ENCODE results near the gene CLDN10. TPM values are rescaled to one million over a fixed set of nuclear protein-coding genes. Genes with fewer than 3 reads are reported as not detected.

The CLDN10 gene
- total RNA-seq, 2 experiments from 2014 or later: not detected

- ChIA-PET CTCF (no interaction called here), POLR2A (no interaction called here)
Observed at GRCh38 chr13:95593462-95593861, 40.9 kb downstream of the CLDN10 start.

GRCh38 chr13:95596701-95597100 is 44.2 kb downstream of the CLDN10 start:
- CTCF ChIA-PET: no interaction called here

GRCh38 chr13:95601216-95601615 is 48.7 kb downstream of the CLDN10 start:
- CTCF ChIA-PET: no interaction called here

More at GRCh38 chr13:95596701-95597100, 44.2 kb downstream of the CLDN10 start:
- POLR2A ChIA-PET: no interaction called here

GRCh38 chr13:95601906-95602305 is 49.4 kb downstream of the CLDN10 start:
- ChIA-PET CTCF (no interaction called here), POLR2A (no interaction called here)

More at GRCh38 chr13:95601216-95601615, 48.7 kb downstream of the CLDN10 start:
- POLR2A ChIA-PET: no interaction called here

DNA sequence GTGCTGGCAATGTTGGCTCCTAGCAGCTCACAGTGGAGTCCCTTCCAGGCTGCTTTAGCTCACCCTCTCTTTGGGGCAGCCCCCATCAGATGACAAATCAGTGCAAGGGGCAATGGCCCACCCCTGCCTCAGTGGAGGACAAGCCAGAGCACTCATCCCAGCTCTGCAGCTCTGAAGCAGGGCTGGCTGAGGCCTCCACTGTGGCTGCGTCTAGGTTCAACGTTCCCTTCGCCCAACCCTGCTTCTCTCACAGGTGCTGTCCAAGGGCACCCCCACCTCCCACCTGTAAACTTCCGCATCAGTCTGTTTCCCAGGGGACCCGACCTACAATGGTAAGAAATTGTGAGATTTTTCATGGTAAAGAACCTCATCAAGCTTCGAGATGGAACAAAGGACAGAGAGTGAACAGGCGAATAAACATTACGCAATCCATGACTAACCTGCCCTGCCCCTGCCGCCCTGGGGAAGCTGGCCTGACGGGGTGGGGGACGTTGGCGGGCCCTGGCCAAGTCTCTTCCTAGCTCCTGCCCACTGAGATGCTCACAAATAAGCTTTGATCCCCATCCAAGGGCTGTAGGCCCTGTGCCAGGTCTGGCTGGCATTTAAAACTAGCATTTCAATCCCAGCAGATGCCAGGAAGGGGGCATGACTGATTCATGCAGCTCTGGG is 51.5 kb downstream of the CLDN10 start:
- ChIA-PET CTCF (no interaction called here), POLR2A (no interaction called here)

DNA sequence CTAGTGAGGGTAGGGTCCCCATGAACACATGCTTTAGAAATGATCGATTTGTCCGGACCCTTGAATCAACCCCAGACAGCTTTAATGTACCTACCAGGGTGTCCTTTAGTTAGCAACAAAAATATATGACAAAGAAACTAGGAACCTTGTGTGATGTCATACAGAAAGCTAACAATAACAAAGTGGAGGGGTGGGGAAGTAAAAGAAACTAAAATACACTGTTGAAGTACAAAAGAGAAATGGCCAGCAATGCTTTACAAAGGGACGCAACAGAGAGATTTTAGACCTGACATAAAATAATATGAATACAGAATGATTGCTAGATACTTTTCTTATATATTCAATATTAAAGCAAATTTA is 52.0 kb downstream of the CLDN10 start:
- CTCF ChIA-PET: no interaction called here
- POLR2A ChIA-PET: no interaction called here

DNA sequence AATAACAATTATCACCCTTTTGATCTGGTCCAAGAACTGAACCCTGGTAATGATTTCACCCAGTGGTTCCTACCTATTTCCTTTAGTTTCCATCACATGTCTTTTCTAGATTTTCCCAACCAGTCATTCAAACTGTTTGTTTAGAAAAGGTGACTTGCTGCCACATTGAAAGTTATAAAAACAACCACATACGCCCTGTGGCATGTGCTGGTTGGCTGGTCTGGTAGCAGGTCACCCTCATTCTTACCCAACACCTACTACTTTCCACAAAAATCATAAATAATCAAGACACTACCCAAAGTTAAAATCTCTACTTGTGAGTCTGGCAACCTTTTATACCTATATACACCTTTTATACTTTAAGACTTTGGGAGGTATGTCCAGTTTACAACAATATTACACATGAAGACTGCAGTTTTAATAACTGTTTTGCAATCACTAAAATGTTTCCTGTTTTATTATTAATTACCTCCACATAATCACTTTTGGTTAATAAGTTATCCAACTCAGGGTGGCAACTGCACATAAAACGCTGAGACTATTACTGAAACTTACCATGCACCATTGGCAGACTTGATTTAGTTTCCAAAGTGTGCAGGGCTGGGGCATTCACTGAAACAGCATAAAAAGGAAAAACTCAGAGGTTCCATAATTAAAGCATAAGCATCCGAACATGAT is 53.1 kb downstream of the CLDN10 start:
- POLR2A ChIA-PET: no interaction called here
- CTCF ChIA-PET: no interaction called here

GRCh38 chr13:95607366-95607765 is 54.8 kb downstream of the CLDN10 start:
- CTCF ChIA-PET: no interaction called here
- POLR2A ChIA-PET: no interaction called here

DNA sequence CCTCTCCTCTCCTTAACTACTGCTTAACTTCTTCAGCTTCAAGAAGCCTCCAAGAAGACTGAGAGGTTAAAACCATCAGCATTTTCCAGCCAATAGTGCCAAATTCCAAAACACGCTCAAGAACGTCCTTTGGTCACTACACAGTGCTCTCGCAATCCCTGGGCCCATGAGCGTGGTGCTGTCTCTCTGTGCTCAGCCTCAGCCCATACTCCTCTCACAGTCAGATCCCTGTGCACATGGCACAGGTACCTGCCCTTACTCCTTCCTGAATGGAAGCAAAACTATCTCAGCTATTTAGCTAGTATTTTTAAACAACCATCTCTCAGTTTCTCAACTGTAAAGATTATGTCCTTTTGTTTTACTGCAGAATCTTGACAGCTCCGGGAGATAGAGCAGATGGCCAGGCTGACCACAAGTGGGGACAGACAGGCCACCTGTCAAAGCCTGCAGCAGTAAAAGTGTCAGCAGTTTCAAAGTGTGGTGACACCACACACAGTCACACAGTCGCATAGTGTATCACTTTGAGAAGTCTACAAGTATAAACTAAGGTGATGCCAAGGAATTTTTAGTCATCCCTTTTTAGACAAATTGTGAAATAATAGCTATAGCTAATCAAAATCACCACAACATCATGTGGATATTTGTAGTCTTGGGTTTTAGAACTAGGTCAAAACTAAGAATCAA is 56.3 kb downstream of the CLDN10 start:
- ChIA-PET CTCF (interaction anchor here (1.5 kb wide), 1 partner anchor 15 kb away, joined by 4 read pairs; no protein-coding TSS in a partner anchor), POLR2A (no interaction called here)

DNA sequence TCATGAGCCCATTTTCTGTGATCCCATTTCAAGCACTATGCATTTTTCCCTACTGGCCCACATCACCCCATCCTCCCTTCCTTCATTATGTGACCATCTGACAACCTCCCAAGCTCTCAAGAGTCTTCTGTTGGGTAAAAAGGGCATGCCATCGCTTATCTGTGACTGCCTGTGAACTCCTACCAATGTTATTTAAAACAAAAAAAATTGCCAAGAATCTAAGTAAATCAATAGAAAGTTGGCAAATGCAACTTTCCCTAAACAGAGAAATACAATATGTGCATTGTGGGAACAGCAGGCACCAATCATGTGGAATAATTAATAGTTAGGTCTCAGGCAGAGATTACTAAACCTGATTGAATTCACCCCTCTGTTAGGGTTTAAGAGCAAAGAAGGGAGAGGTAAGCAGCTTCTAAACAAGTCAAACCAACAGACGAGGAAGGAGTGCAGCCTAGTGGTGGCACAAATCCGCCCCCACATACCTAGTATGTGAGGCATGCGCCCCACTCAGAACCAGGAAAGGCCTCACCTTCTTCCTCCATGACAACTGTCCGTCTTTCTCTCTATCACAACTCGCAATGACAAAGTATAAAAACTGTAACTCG is 62.2 kb downstream of the CLDN10 start:
- ChIA-PET POLR2A (interaction anchor here (0.8 kb wide), 1 partner anchor 209 kb away, joined by 4 read pairs; no protein-coding TSS in a partner anchor), CTCF (no interaction called here)

- CTCF ChIA-PET: no interaction called here
- POLR2A ChIA-PET: no interaction called here
Observed at GRCh38 chr13:95615539-95615938, 63.0 kb downstream of the CLDN10 start.

DNA sequence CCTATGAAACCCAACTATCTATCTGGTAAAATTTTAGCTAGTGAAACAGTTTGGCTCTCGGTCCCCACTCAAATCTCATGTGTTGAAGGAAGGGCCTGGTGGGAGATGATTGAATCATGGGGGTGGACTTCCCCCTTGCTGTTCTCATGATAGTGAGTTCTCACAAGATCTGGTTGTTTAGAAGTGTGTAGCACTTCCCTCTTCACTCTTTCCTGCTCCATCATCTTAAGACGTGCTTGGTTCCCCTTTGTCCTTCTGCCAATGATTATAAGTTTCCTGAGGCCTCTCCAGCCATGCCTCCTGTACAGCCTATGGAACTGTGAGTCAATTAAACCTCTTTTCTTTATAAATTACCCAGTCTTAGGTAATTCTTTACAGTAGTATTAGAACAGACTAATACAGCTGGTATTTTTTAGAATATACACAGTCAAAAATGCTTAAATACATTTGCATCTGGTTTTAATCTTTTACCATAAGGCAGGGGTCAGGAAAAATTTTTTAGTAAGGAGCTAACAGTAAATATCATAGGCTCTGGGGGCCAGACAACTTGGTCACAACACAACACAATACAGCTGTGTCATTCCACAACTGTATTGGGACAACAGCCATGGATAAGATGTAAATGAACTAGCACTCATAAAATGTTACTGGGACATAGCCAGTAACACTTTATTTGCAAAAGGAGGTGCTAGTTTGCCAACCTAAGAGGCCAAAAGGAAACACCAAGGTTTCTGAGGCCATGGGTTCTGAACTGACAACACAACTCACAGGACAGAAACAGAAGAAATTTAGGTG is 67.7 kb downstream of the CLDN10 start:
- POLR2A ChIA-PET: no interaction called here

DNA sequence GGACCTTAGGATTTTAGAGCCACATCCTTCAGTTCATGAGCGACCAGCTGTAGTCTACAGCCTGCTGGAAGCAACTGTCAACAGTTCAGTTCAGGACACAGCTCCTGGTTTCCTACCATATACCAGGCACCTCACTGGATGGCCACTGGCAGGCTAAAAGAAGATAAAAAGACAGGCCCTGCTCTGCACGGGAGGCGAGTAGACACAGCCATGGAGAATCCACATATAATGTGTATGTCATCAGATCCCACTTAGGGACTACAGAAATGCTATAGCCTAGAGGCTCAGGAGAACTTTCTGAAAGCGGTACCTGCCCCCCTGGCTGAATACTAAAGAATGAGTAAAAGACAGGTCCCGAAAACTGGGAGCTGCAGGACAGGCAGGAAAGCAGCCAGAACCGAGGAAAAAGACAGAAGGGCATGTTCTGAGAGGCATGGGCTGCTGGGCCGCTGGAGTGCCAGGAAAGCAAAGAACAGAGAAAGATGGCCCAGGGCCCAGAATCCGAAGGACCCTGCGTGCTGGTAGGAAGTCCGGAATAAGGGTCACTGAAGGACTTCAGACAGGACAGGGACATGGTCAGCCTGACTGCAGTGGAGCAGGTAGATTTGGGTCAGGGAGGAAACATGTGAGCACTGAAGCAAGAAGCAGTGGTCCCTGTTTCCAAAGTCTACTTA is 68.4 kb downstream of the CLDN10 start:
- ChIA-PET POLR2A (no interaction called here), CTCF (interaction anchor here (1.2 kb wide), 1 partner anchor 13 kb away, joined by 3 read pairs; no protein-coding TSS in a partner anchor)

More for the DNA sequence above, 67.7 kb downstream of the CLDN10 start:
- CTCF ChIA-PET: no interaction called here

GRCh38 chr13:95623141-95623540 is 70.6 kb downstream of the CLDN10 start:
- POLR2A ChIA-PET: no interaction called here
- CTCF ChIA-PET: interaction anchor here (0.8 kb wide), 1 partner anchor 209 kb away, joined by 3 read pairs; no protein-coding TSS in a partner anchor

DNA sequence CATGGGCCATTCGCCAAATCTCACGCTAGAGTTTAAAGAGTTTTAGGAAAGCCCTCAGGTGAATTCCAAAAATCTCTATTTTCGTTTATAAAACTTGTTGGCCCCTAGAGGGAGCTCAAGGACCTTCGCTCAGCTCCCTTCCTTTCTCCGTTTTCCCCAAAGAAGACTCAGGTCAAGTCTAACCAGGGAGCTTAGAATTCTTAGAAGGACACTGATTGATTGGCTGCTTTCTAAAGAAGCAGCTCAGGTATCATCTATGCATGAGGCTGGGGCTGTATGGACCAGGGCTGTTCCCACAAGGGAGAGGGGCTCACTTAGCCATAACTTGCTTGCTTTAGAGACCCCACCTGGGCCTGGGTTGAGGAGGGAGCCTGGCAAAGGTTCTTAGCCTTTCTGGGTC is 71.5 kb downstream of the CLDN10 start:
- ChIA-PET CTCF (interaction anchor here (0.8 to 2.1 kb wide), 3 partner anchors 14 to 211 kb away, joined by 3 to 32 read pairs (median 4); no protein-coding TSS in a partner anchor), POLR2A (no interaction called here)

DNA sequence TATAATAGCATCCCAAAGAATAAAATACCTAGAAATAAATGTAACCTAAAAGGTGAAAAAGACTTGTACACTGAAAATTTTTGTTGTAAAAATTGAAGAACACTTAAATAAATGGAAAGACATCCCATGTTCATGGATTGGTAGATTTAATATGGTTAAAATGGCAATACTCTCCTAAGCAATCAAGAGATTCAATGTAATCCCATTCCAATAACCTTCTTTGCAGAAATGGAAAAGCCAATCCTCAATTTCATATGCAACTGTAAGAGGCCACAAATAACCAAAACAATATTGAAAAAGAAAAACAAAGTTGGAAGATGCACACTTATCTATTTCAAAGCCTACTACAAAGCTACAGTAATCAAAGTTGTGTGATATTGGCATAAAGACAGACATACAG is 74.2 kb downstream of the CLDN10 start:
- POLR2A ChIA-PET: no interaction called here
- CTCF ChIA-PET: no interaction called here

DNA sequence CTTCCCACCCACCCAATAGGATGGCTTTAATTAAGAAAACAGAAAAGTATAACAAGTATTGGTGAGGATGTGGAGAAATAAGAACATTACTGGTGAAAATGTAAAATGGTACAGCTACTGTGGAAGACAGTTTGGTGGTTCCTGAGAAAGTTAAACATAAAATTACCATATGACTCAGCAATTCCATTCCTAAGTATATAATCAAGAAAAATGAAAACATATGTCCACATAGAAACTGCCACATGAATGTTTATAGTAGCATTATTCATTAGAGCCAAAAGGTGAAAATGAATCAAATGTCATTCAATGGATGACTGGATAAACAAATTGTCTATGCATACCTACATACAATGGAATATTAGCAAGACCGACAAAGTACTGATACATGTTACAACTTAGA is 75.1 kb downstream of the CLDN10 start:
- CTCF ChIA-PET: no interaction called here
- POLR2A ChIA-PET: no interaction called here

- ChIA-PET POLR2A (no interaction called here), CTCF (no interaction called here)
Observed at GRCh38 chr13:95628488-95628887, 76.0 kb downstream of the CLDN10 start.

DNA sequence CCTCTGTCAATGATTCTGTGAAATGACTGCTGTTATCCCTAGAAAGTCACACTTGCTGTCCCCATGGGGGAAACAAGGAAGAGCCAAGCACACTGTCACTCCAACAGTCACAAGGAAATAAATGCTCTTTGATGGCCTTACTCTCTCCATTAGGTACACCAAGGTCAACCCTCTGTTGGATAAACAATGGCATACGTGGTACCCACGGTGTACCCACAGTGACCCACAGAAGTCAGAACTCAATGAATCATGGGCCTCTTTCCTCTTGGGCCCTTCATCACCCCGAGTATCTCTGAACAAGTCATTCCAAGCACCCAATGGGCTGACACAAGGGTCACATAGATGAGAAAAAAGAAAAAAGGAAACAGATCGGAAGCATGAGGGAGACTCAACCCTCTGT is 76.6 kb downstream of the CLDN10 start:
- ChIA-PET CTCF (no interaction called here), POLR2A (no interaction called here)

All from activated CD8-positive, alpha-beta memory T cell treated with anti-CD3 and anti-CD28 coated beads for 36 hours (primary cell).